ENCODE results near the gene CARD6. TPM values are rescaled to one million over a fixed set of nuclear protein-coding genes. Genes with fewer than 3 reads are reported as not detected.
"Not testable (repeated sequence)": the region's sequence is repeated elsewhere in the genome, so short reads cannot be mapped to it uniquely, and the experiment has no call there.

The CARD6 gene
- total and polyA plus RNA-seq, 2 of the 4 experiments (the other 2 are of a cell fraction) = 1.8 to 4.3 TPM

GRCh38 chr5:40871177-40871576 is 30.0 kb downstream of the CARD6 start:
- H3K9ac ChIP-seq (ENCODE audit: low read depth, low read length) = no peak overlapping the region
- in situ Hi-C loops (cut with MboI; ENCODE audit: low sequenced_read_pairs) (loop anchor here (10.0 kb wide), 2 partner anchors 926 to 1286 kb away; no protein-coding TSS in a partner anchor), intact Hi-C loops (cut with micrococcal nuclease) (loop anchor here (10.0 kb wide), 1 partner anchor 1156 kb away; no protein-coding TSS in a partner anchor), dilution Hi-C loops (cut with HindIII; ENCODE audit: low sequenced_read_pairs, unreplicated experiment) (no loop called here)
- no peak overlapping the region for H2BK20ac ChIP-seq (ENCODE audit: low read depth, low read length)
- H3K27me3 ChIP-seq (ENCODE audit: control insufficient read depth, insufficient read depth, low read length) = no peaks in the 10 kb centered on the region
- DNase-seq (peak; percentile 13), ATAC-seq (ENCODE audit: low read depth) (peak; percentile 32; the same call in 1 of the 2 replicates)
- H2BK15ac ChIP-seq (ENCODE audit: low read depth, low read length) = no peak overlapping the region
- H3K4ac ChIP-seq (ENCODE audit: low read depth, low read length) = no peak overlapping the region
- H3K18ac ChIP-seq (ENCODE audit: low read depth, low read length) = no peak overlapping the region
- no peaks in the 10 kb centered on the region for H3K36me3 ChIP-seq (ENCODE audit: control insufficient read depth, insufficient read depth, low read length)
- no peak overlapping the region for H3K56ac ChIP-seq (ENCODE audit: extremely low read depth, insufficient read depth, low read length)
- H3K4me3 ChIP-seq (ENCODE audit: insufficient read depth, low read depth, low read length) = no peak overlapping the region
- H2AK9ac ChIP-seq (replicated peaks; ENCODE audit: low read depth, low read length, poor library complexity) = no peak overlapping the region
- H2AK5ac ChIP-seq (ENCODE audit: low read depth, low read length) = no peak overlapping the region
- ChIA-PET POLR2A (ENCODE audit: unreplicated experiment) (no interaction called here), CTCF (no interaction called here)
- WGBS, 2 experiments (ENCODE audit: extremely low coverage in 2 of 2, insufficient read length in 1 of 2) = 72% methylated on average over 2 of the region's 4 CpGs; no CpG with 5 or more reads in 1 of the 2 experiments
- H2BK5ac ChIP-seq (ENCODE audit: low read depth, low read length, poor library complexity, severe bottlenecking) = no peak overlapping the region
- no peak overlapping the region for H4K5ac ChIP-seq (ENCODE audit: low read depth, low read length)
- no peak overlapping the region for H2AFZ ChIP-seq (replicated peaks; ENCODE audit: low read length, poor library complexity)
- no peaks in the 10 kb centered on the region for H3K9me3 ChIP-seq (ENCODE audit: control insufficient read depth, insufficient read depth, low read length)
- no peaks in the 10 kb centered on the region for H3K4me1 ChIP-seq (ENCODE audit: control insufficient read depth, insufficient read depth, low read length)
- BruUV-seq (replicated peaks) = no TSS peak
- H3K79me1 ChIP-seq (ENCODE audit: low read depth in 1 of 2, low read length in 2 of 2) = no peaks in the 10 kb centered on the region
- no peak overlapping the region for H3K14ac ChIP-seq (replicated peaks; ENCODE audit: low read depth, low read length)
- no peak overlapping the region for H2BK120ac ChIP-seq (ENCODE audit: low read depth, low read length)
- no peak overlapping the region for H3K23ac ChIP-seq (ENCODE audit: low read depth, low read length)
- no peak overlapping the region for H3K4me2 ChIP-seq (ENCODE audit: low read depth, low read length)
- H3K27ac ChIP-seq (ENCODE audit: insufficient read depth, low read length) = no peak overlapping the region
- H4K91ac ChIP-seq (ENCODE audit: insufficient read depth, low read depth, low read length) = no peak overlapping the region
- H3K9me1 ChIP-seq (ENCODE audit: insufficient read depth, low read length) = no peaks in the 10 kb centered on the region
- no peaks in the 10 kb centered on the region for H4K20me1 ChIP-seq (ENCODE audit: insufficient read depth, low read length)
- TF ChIP-seq MXI1 (IDR thresholded peaks at IDR 0.05; ENCODE audit: borderline replicate concordance, low read depth, low read length) (no peak), MAZ (IDR thresholded peaks at IDR 0.05; ENCODE audit: borderline replicate concordance, low read depth, low read length) (no peak), CEBPB (IDR thresholded peaks at IDR 0.05; ENCODE audit: low read depth, low read length) (no peak), MAFK (IDR thresholded peaks at IDR 0.05; ENCODE audit: low read depth, low read length) (no peak), USF2 (IDR thresholded peaks at IDR 0.05; ENCODE audit: low read depth, low read length) (no peak)
- H4K8ac ChIP-seq (ENCODE audit: low read depth in 2 of 2, low read length in 2 of 2) = no peak overlapping the region

GRCh38 chr5:40872253-40872652 is 31.1 kb downstream of the CARD6 start:
- H3K23ac ChIP-seq (ENCODE audit: low read depth, low read length); H3K9me3 ChIP-seq (ENCODE audit: control insufficient read depth, insufficient read depth, low read length); H2BK15ac ChIP-seq (ENCODE audit: low read depth, low read length); CTCF ChIA-PET; H3K9ac ChIP-seq (ENCODE audit: low read depth, low read length); H3K14ac ChIP-seq (replicated peaks; ENCODE audit: low read depth, low read length); ATAC-seq (ENCODE audit: low read depth); BruUV-seq (replicated peaks); H4K91ac ChIP-seq (ENCODE audit: insufficient read depth, low read depth, low read length); H3K27ac ChIP-seq (ENCODE audit: insufficient read depth, low read length); H2BK20ac ChIP-seq (ENCODE audit: low read depth, low read length); H3K56ac ChIP-seq (ENCODE audit: extremely low read depth, insufficient read depth, low read length); H4K8ac ChIP-seq (ENCODE audit: low read depth in 2 of 2, low read length in 2 of 2); H3K4me3 ChIP-seq (ENCODE audit: insufficient read depth, low read depth, low read length); H2AFZ ChIP-seq (replicated peaks; ENCODE audit: low read length, poor library complexity); H3K36me3 ChIP-seq (ENCODE audit: control insufficient read depth, insufficient read depth, low read length); DNase-seq; H2BK5ac ChIP-seq (ENCODE audit: low read depth, low read length, poor library complexity, severe bottlenecking); H2AK9ac ChIP-seq (replicated peaks; ENCODE audit: low read depth, low read length, poor library complexity); H4K20me1 ChIP-seq (ENCODE audit: insufficient read depth, low read length); dilution Hi-C loops (cut with HindIII; ENCODE audit: low sequenced_read_pairs, unreplicated experiment); H2BK120ac ChIP-seq (ENCODE audit: low read depth, low read length); H3K4me2 ChIP-seq (ENCODE audit: low read depth, low read length); H3K79me1 ChIP-seq (ENCODE audit: low read depth in 1 of 2, low read length in 2 of 2); H2AK5ac ChIP-seq (ENCODE audit: low read depth, low read length); H4K5ac ChIP-seq (ENCODE audit: low read depth, low read length); H3K4ac ChIP-seq (ENCODE audit: low read depth, low read length); H3K4me1 ChIP-seq (ENCODE audit: control insufficient read depth, insufficient read depth, low read length); H3K27me3 ChIP-seq (ENCODE audit: control insufficient read depth, insufficient read depth, low read length); POLR2A ChIA-PET (ENCODE audit: unreplicated experiment); H3K18ac ChIP-seq (ENCODE audit: low read depth, low read length); H3K9me1 ChIP-seq (ENCODE audit: insufficient read depth, low read length): not testable (repeated sequence)
- in situ Hi-C loops (cut with MboI; ENCODE audit: low sequenced_read_pairs) (loop anchor here (10.0 kb wide), 2 partner anchors 927 to 1287 kb away; no protein-coding TSS in a partner anchor), intact Hi-C loops (cut with micrococcal nuclease) (loop anchor here (10.0 kb wide), 1 partner anchor 1157 kb away; no protein-coding TSS in a partner anchor)
- 100% methylated on average over 1 of the region's 8 CpGs; no CpG with 5 or more reads in 1 of the 2 experiments for WGBS, 2 experiments (ENCODE audit: extremely low coverage in 2 of 2, insufficient read length in 1 of 2)

Data from IMR-90 (cell line).